M059J (cell line): ENCODE results near the gene SNRNP27. TPM values are rescaled to one million over a fixed set of nuclear protein-coding genes. Genes with fewer than 3 reads are reported as not detected.
A peak's percentile ranks its signal among the peaks of the same experiment; 100 is the strongest.

ENCODE experiments used
- DNase-seq: peaks from one replicate; pipeline ENCODE4 v3.0.0-alpha.2; 2012; ENCODE audit warnings: low read depth
- total RNA-seq: library from RNA; depleted of rRNA; stranded (reverse); fragments of >200 nt; shearing (Covaris generic); gene quantifications from 2 replicates; pipeline ENCODE4 v1.2.3, GENCODE V29; 2014

Gene SNRNP27
- total RNA-seq, 1 experiment from 2014 or later, result 93.9 TPM

GRCh38 chr2:69916106-69916505 is 22.4 kb downstream of the SNRNP27 start:
- no peak for DNase-seq

- peak; percentile 75 for DNase-seq
Observed at GRCh38 chr2:69917852-69918251, 24.1 kb downstream of the SNRNP27 start.

GRCh38 chr2:69918401-69918800 is 24.6 kb downstream of the SNRNP27 start:
- DNase-seq, result no peak

GRCh38 chr2:69923116-69923515 is 29.4 kb downstream of the SNRNP27 start:
- no peak for DNase-seq

GRCh38 chr2:69926849-69927515 is 33.2 kb downstream of the SNRNP27 start:
- no peak for DNase-seq

- no peak for DNase-seq
Observed at GRCh38 chr2:69931832-69932595, 38.3 kb downstream of the SNRNP27 start.

- DNase-seq, result no peak
Observed at GRCh38 chr2:69932596-69932922, 38.8 kb downstream of the SNRNP27 start.

GRCh38 chr2:69933254-69933828 is 39.6 kb downstream of the SNRNP27 start:
- DNase-seq, result no peak

- DNase-seq, result peak; percentile 79
Observed at GRCh38 chr2:69933839-69934613, 40.3 kb downstream of the SNRNP27 start.

GRCh38 chr2:69934614-69934908 is 40.8 kb downstream of the SNRNP27 start:
- no peak for DNase-seq

- no peak for DNase-seq
Observed at GRCh38 chr2:69935011-69935410, 41.3 kb downstream of the SNRNP27 start.

GRCh38 chr2:69936906-69937305 is 43.1 kb downstream of the SNRNP27 start:
- no peak for DNase-seq

GRCh38 chr2:69937968-69938367 is 44.2 kb downstream of the SNRNP27 start:
- DNase-seq, result no peak

GRCh38 chr2:69939722-69940121 is 46.0 kb downstream of the SNRNP27 start:
- no peak for DNase-seq

GRCh38 chr2:69940691-69941090 is 46.9 kb downstream of the SNRNP27 start:
- no peak for DNase-seq

- no peak for DNase-seq
Observed at GRCh38 chr2:69943000-69943842, 49.5 kb downstream of the SNRNP27 start.

- no peak for DNase-seq
Observed at GRCh38 chr2:69943843-69944525, 50.2 kb downstream of the SNRNP27 start.

- no peak for DNase-seq
Observed at GRCh38 chr2:69944756-69945155, 51.0 kb downstream of the SNRNP27 start.

- DNase-seq, result peak; percentile 36
Observed at GRCh38 chr2:69945441-69945840, 51.7 kb downstream of the SNRNP27 start.

- DNase-seq, result no peak
Observed at GRCh38 chr2:69945941-69946340, 52.2 kb downstream of the SNRNP27 start.
